K562 (cell line): ENCODE measurements around the gene PTK6. TPM values are rescaled to one million over a fixed set of nuclear protein-coding genes. Genes with fewer than 3 reads are reported as not detected.

Experiments used
- ATAC-seq: fragments of 200-7000 bp; cut with Tn5 transposase; 3 replicates; pipeline ENCODE4 v1.9.1; 2020; ENCODE audit warnings: moderate library complexity
- BruUV-seq: library from RNA; stranded (reverse); fragments of 400-500 nt; replicated peaks from 2 replicates; lab custom pipeline; 2021; lab: Mats Ljungman, UMichigan
- CTCF ChIA-PET: fragments of 300-600 bp; formaldehyde crosslinking; extraction: SDS; loops from one replicate; lab custom pipeline; 2021; ENCODE audit warnings: low intra/inter-chr PET ratio; lab: Yijun Ruan, JAX
- POLR2A ChIA-PET: fragments of 300-600, 350-650 bp; sonication (Branson Sonifier 250); formaldehyde crosslinking; extraction: SDS; loops from one replicate; lab custom pipeline; 2021; ENCODE audit warnings: antibody characterized with exemption, inconsistent platforms; lab: Yijun Ruan, JAX
- DNase-seq, 4 experiments: peaks; one replicate each; pipeline versions ENCODE4 v3.0.0 to v3.0.0-alpha.2; 2011 to 2018; ENCODE audit warnings: low spot score in 3 of 4, mixed read lengths in 3 of 4; ENCODE audit errors: extremely low read depth in 1 of 4
- FAIRE-seq: peaks from 2 replicates; lab custom pipeline; 2011; peaks lifted over from hg19 to GRCh38; lab: Jason Lieb, UNC
- H2AFZ ChIP-seq: 2 replicates; pipeline ENCODE4 v1.6.0; 2011; ENCODE audit warnings: low read depth, low read length, control low read depth, inconsistent platforms
- H3K27ac ChIP-seq: fragments of 200-600 bp; 3 replicates; pipeline ENCODE4 v1.8.0; 2011; ENCODE audit warnings: low read depth, mild to moderate bottlenecking, control low read depth, inconsistent platforms, low read length, moderate library complexity, mixed read lengths; ENCODE audit errors: extremely low read depth
- H3K27me3 ChIP-seq, 2 experiments: fragments of 300-600 bp in 1 of 2; 2 replicates in 1 of 2; 3 replicates in 1 of 2; pipeline versions ENCODE4 v1.6.0 to v1.8.0; 2011; ENCODE audit warnings: inconsistent platforms in 2 of 2, low read length in 2 of 2, mild to moderate bottlenecking in 1 of 2, mixed read lengths in 1 of 2, moderate library complexity in 1 of 2; ENCODE audit not compliant: control insufficient read depth in 2 of 2, insufficient read depth in 2 of 2
- H3K36me3 ChIP-seq: fragments of 300-600 bp; 3 replicates; pipeline ENCODE4 v1.8.0; 2011; ENCODE audit warnings: mild to moderate bottlenecking, low read length, inconsistent platforms; ENCODE audit not compliant: control insufficient read depth, insufficient read depth
- H3K4me1 ChIP-seq, 2 experiments: fragments of 200-600 bp in 1 of 2; replicated peaks in 1 of 2; 2 replicates in 1 of 2; 3 replicates in 1 of 2; pipeline versions ENCODE4 v1.5.1 to v1.8.0; 2011; ENCODE audit warnings: inconsistent platforms in 2 of 2, low read length in 2 of 2, mild to moderate bottlenecking in 1 of 2, mixed read lengths in 1 of 2, moderate library complexity in 1 of 2; ENCODE audit not compliant: control insufficient read depth in 2 of 2, insufficient read depth in 2 of 2
- H3K4me2 ChIP-seq: 2 replicates; pipeline ENCODE4 v1.6.1; 2011; ENCODE audit warnings: low read length, control low read depth, inconsistent platforms, mixed read lengths; ENCODE audit not compliant: insufficient read depth
- H3K4me3 ChIP-seq: fragments of 200-600 bp; sonication (generic), shearing (Covaris generic); 2 replicates; pipeline ENCODE4 v1.5.1; 2016; ENCODE audit warnings: control low read depth, inconsistent platforms
- H3K79me2 ChIP-seq: fragments of 200-600 bp; 3 replicates; pipeline ENCODE4 v1.8.0; 2011; ENCODE audit warnings: low read length, inconsistent platforms; ENCODE audit not compliant: control insufficient read depth, insufficient read depth
- H3K9ac ChIP-seq, 2 experiments: 2 replicates each; pipeline versions ENCODE4 v1.6.0 to v1.6.1; 2011; ENCODE audit warnings: low read depth in 2 of 2, low read length in 2 of 2, control low read depth in 1 of 2, inconsistent platforms in 1 of 2, mild to moderate bottlenecking in 1 of 2, mixed read lengths in 1 of 2; ENCODE audit not compliant: insufficient read depth in 1 of 2
- H3K9me1 ChIP-seq: one replicate; pipeline ENCODE4 v1.6.0; 2011; ENCODE audit warnings: inconsistent platforms, mild to moderate bottlenecking, low read length, moderate library complexity; ENCODE audit not compliant: control insufficient read depth, insufficient read depth
- H3K9me3 ChIP-seq: replicated peaks from 2 replicates; pipeline ENCODE4 v1.5.1; 2011; ENCODE audit warnings: low read depth, low read length, inconsistent platforms; ENCODE audit not compliant: control insufficient read depth, insufficient read depth
- H4K20me1 ChIP-seq: replicated peaks from 2 replicates; pipeline ENCODE4 v1.6.1; 2011; ENCODE audit warnings: low read length, inconsistent platforms, mixed read lengths; ENCODE audit not compliant: control insufficient read depth, insufficient read depth
- EP400 ChIP-seq: fragments of 450-650 bp; IDR thresholded peaks from 2 replicates; pipeline ENCODE4 v1.6.1; 2017; ENCODE audit warnings: antibody characterized with exemption, mild to moderate bottlenecking, moderate library complexity
- FOXO4 ChIP-seq: fragments of 450-650 bp; formaldehyde crosslinking; IDR thresholded peaks from 2 replicates; pipeline ENCODE4 v1.4.0; 2020; ENCODE audit warnings: mild to moderate bottlenecking, moderate library complexity
- HNRNPLL ChIP-seq: fragments of 200-400 bp; formaldehyde crosslinking; IDR thresholded peaks from 2 replicates; pipeline ENCODE4 v1.6.1; 2017; ENCODE audit warnings: low read length, low read depth, mild to moderate bottlenecking; ENCODE audit not compliant: poor library complexity, severe bottlenecking
- PKNOX1 ChIP-seq: fragments of 450-650 bp; IDR thresholded peaks from 2 replicates; pipeline ENCODE4 v1.6.1; 2016
- RAD21 ChIP-seq, 2 experiments: fragments of 250-450 bp in 1 of 2; fragments of 450-650 bp in 1 of 2; sonication (Bioruptor Pico) in 1 of 2; formaldehyde crosslinking in 1 of 2; IDR thresholded peaks in 1 of 2; conservative IDR thresholded peaks in 1 of 2; 2 replicates each; pipeline versions ENCODE4 v1.4.0 to v1.8.0; 2020 to 2022; ENCODE audit warnings: mild to moderate bottlenecking in 2 of 2, moderate library complexity in 1 of 2
- TEAD1 ChIP-seq, 2 experiments: fragments of 450-650 bp in 1 of 2; sonication (generic) in 1 of 2; formaldehyde crosslinking; IDR thresholded peaks; 2 replicates each; pipeline versions ENCODE4 v1.4.0 to v1.8.0; 2020 to 2022; ENCODE audit warnings: mild to moderate bottlenecking in 2 of 2, missing genetic modification reagents in 1 of 2
- TOE1 ChIP-seq, 2 experiments: fragments of 450-650 bp in 1 of 2; sonication (generic) in 1 of 2; formaldehyde crosslinking in 1 of 2; IDR thresholded peaks; 2 replicates each; pipeline versions ENCODE4 v1.7.1 to v1.8.0; 2016 to 2022; ENCODE audit warnings: borderline replicate concordance in 2 of 2, mild to moderate bottlenecking in 2 of 2, antibody characterized with exemption in 1 of 2, inconsistent platforms in 1 of 2, low read depth in 1 of 2, missing genetic modification reagents in 1 of 2, moderate library complexity in 1 of 2
- ZNF23 ChIP-seq: fragments of 250-450 bp; sonication (Bioruptor Pico); IDR thresholded peaks from 2 replicates; pipeline ENCODE4 v1.4.0; 2020; ENCODE audit warnings: mild to moderate bottlenecking
- WGBS: fragments of 100-300 bp; shearing (Covaris generic); methylation state at CpG from one replicate; pipeline ENCODE4 v1.1.6; 2016; ENCODE audit warnings: low coverage, mixed read lengths; ENCODE audit not compliant: insufficient coverage; ENCODE audit errors: missing lambda C conversion rate; 5-methylcytosine and 5-hydroxymethylcytosine counted together
- in situ Hi-C: fragments of 300-500 bp; cut with MboI; formaldehyde crosslinking; loops from 4 replicates; pipeline ENCODE4 v1.15.0; 2018; ENCODE audit warnings: inconsistent platforms, mixed read lengths
- intact Hi-C: fragments of 100-400 bp; cut with micrococcal nuclease; formaldehyde crosslinking; loops from 2 replicates; pipeline ENCODE4 v1.14.2; 2022
- polyA plus RNA-seq, 8 experiments: library from polyadenylated mRNA; depleted of rRNA in 4 of 8; stranded (reverse) in 5 of 8; unstranded in 3 of 8; fragments of >200 nt; fragmentation: Nextera tagmentation in 2 of 8; fragmentation: Illumina TruSeq in 1 of 8; extraction: Ambion mirVana in 2 of 8; extraction: Trizol in 1 of 8; gene quantifications; 2 replicates each; pipeline versions ENCODE4 v1.2.1 to v1.2.3, GENCODE V29; 2011 to 2014; ENCODE audit warnings: inconsistent platforms in 1 of 8, missing spikeins in 1 of 8
- total RNA-seq, 7 experiments: library from RNA; depleted of rRNA in 6 of 7; stranded (reverse); fragments of >200 nt in 6 of 7; fragmentation: Illumina TruSeq in 2 of 7; extraction: Trizol in 2 of 7; gene quantifications; 2 replicates each; pipeline versions ENCODE4 v1.2.1 to v1.2.3, GENCODE V29; 2011 to 2021; ENCODE audit warnings: low replicate concordance in 1 of 7
- TF ChIP-seq, protein P1 (sequence below), 3 experiments: fragments of 200-800 bp in 1 of 3; sonication (Bioruptor generic) in 1 of 3; sonication (generic) in 1 of 3; formaldehyde crosslinking in 1 of 3; IDR thresholded peaks; 2 replicates each; pipeline versions ENCODE4 v1.6.1 to v1.8.0; 2016 to 2022; ENCODE audit warnings: mild to moderate bottlenecking in 2 of 3, missing compliant biosample characterization in 2 of 3, missing genetic modification characterization in 2 of 3, missing genetic modification reagents in 1 of 3

PTK6 gene
- total and polyA plus RNA-seq, 9 of the 15 experiments (the other 6 are each of a cell fraction or from before 2014, with no cell fraction given) = 0.07 TPM; not detected in 8

GRCh38 chr20:63519668-63520503 lies 17.3 kb downstream of the PTK6 start:
- Histone ChIP-seq H3K4me3 (peak overlapping the region; percentile 85), H3K27ac (peak overlapping the region; percentile 96; the same call in 1 of the 3 replicates), H3K4me2 (peak overlapping the region; percentile 66), H3K27me3 (peaks cover 29 to 39% of the 10 kb centered on the region in 2 experiments), H3K9ac (peak overlapping the region; percentile 53 to 98; a peak in 3 of 4 replicates), H2AFZ (peak overlapping the region; percentile 74), H3K4me1 (peaks cover 10 to 57% of the 10 kb centered on the region in 2 experiments), H3K79me2 (peaks cover 14% of the 10 kb centered on the region), H4K20me1 (no peaks in the 10 kb centered on the region), H3K36me3 (peaks cover 23% of the 10 kb centered on the region; the same call in 2 of the 3 replicates), H3K9me3 (peaks cover 7% of the 10 kb centered on the region), H3K9me1 (no peaks in the 10 kb centered on the region)
- BruUV-seq = TSS peak; percentile 70
- FAIRE-seq (no peak), DNase-seq (peak; percentile 66 to 75 (median 72)), ATAC-seq (peak; percentile 59)
- 9% methylated on average over 33 of the region's 72 CpGs for WGBS
- ChIA-PET POLR2A (interaction anchor here (0.6 to 1.5 kb wide), 11 partner anchors 10 to 179 kb away, joined by 3 to 19 read pairs (median 4); no protein-coding TSS in a partner anchor), CTCF (interaction anchor here (1.0 kb wide), 1 partner anchor 24 kb away, joined by 5 read pairs; no protein-coding TSS in a partner anchor)
- in situ Hi-C loops = no loop called here
- intact Hi-C loops = no loop called here
- TF ChIP-seq FOXO4 (CRISPR knock-in tag) = 0 out of 2 replicates have a peak, but pooled peaks have one; percentile 52
- TF ChIP-seq EP400 = 0 out of 2 replicates have a peak, but pooled peaks have one; percentile 22
- peak; percentile 68 for TF ChIP-seq PKNOX1
- TF ChIP-seq ZNF23 (CRISPR knock-in tag) = no peak
- TF ChIP-seq, protein P1, sequence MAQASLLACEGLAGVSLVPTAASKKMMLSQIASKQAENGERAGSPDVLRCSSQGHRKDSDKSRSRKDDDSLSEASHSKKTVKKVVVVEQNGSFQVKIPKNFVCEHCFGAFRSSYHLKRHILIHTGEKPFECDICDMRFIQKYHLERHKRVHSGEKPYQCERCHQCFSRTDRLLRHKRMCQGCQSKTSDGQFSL (CRISPR knock-in tag; IDR thresholded peaks at IDR 0.05) = 0 out of 2 replicates have a peak, but pooled peaks have one; percentile 27
- TF ChIP-seq, protein P1 (tag; IDR thresholded peaks at IDR 0.05) = no peak
- TF ChIP-seq TEAD1 (CRISPR knock-in tag; IDR thresholded peaks at IDR 0.05) = 0 out of 4 replicates have a peak, but pooled peaks of 1 of the 2 experiments have one; percentile 16
- peak; percentile 20 to 25; a peak in 1 of 4 replicates for TF ChIP-seq RAD21 (CRISPR knock-in tag; conservative IDR thresholded peaks at IDR 0.05 in 1 of 2, IDR thresholded peaks at IDR 0.05 in 1 of 2)
- no peak for TF ChIP-seq HNRNPLL
- TF ChIP-seq TOE1 (IDR thresholded peaks at IDR 0.05; ENCODE audit: borderline replicate concordance) = 0 out of 2 replicates have a peak, but pooled peaks have one; percentile 22
- TF ChIP-seq TOE1 (CRISPR knock-in tag; IDR thresholded peaks at IDR 0.05; ENCODE audit: borderline replicate concordance, low read depth) = no peak
